GM13977 (cell line): ENCODE data around the gene FBXL17.

ENCODE experiments used
- DNase-seq: peaks from one replicate; pipeline ENCODE4 v3.0.0; 2012; ENCODE audit warnings: low spot score
- CTCF ChIP-seq: IDR thresholded peaks from 2 replicates; pipeline ENCODE4 v1.5.1; 2012; ENCODE audit warnings: mild to moderate bottlenecking, control low read depth; ENCODE audit not compliant: insufficient read depth; ENCODE audit errors: extremely low read depth, missing control alignments
- in situ Hi-C: fragments of 300-500 bp; cut with MboI; formaldehyde crosslinking; loops from one replicate; pipeline ENCODE4 v1.12.0; 2022; ENCODE audit warnings: low sequenced_read_pairs, low pct_unique_long_range_greater_than_20kb, mixed read lengths, inconsistent platforms; ENCODE audit not compliant: unreplicated experiment

Gene FBXL17

GRCh38 chr5:108078882-108079281 lies 303.0 kb downstream of the FBXL17 start:
- DNase-seq: no peak
- in situ Hi-C loops: no loop called here
- no peak for TF ChIP-seq CTCF

GRCh38 chr5:108078345-108078744 lies 303.6 kb downstream of the FBXL17 start:
- no peak for DNase-seq
- no peak for TF ChIP-seq CTCF
- in situ Hi-C loops: no loop called here

- no peak for TF ChIP-seq CTCF
- in situ Hi-C loops: no loop called here
- DNase-seq: no peak
Observed at GRCh38 chr5:108074626-108075025, 307.3 kb downstream of the FBXL17 start.

- DNase-seq: no peak
- TF ChIP-seq CTCF: no peak
- in situ Hi-C loops: no loop called here
Observed at GRCh38 chr5:108064302-108064701, 317.6 kb downstream of the FBXL17 start.

- in situ Hi-C loops: no loop called here
- DNase-seq: no peak
- TF ChIP-seq CTCF: no peak
Observed at GRCh38 chr5:108061941-108062340, 320.0 kb downstream of the FBXL17 start.

GRCh38 chr5:108060340-108060739 lies 321.6 kb downstream of the FBXL17 start:
- in situ Hi-C loops: no loop called here

More at GRCh38 chr5:108060340-108060739, 321.6 kb downstream of the FBXL17 start:
- no peak for DNase-seq
- TF ChIP-seq CTCF: no peak
